ENCODE data around the gene KPNA6. TPM values are rescaled to one million over a fixed set of nuclear protein-coding genes. Genes with fewer than 3 reads are reported as not detected.
A peak's percentile ranks its signal among the peaks of the same experiment; 100 is the strongest.

Gene KPNA6
- total and polyA plus RNA-seq, 2 of the 13 experiments (the other 11 are each of a cell fraction or from before 2014, with no cell fraction given), result 22.0 to 47.5 TPM

DNA sequence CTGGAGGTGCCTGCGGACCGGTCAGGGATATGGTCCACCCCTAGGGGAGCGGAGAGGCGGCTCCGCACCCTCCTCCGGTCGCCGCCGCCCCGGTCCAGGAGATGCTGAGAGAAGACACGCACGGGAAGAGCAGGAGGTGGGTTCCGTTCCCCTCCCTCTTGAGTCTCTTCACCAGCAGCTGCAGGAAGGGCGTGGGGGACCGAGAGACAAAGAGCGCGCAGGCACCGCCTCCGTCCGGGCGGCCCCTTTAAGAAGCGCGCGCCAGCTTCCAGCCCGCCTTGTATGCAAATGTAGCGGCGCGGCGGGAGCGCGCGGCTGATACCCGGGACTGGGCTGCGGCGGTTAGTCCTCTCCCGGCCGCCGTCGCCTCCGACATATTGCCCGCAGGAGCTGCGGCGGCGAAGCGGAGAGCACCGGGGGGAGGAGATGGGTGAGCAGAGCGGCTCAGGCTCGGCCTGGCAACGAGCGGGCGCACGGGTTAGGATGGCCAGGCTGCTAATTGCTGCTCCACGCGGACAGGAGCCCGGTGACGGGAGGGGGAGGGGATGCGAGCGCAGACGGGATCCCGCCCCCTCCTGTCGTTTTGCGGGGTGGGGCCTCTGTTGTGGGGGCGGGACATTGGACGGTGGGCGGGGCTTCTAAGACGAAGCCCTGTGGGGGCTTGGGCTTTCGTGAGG lies 35.1 kb upstream of the KPNA6 start, which contains the start of gene TMEM39B (continued):
- TF ChIP-seq IRF9 (CRISPR knock-in tag; IDR thresholded peaks at IDR 0.05; ENCODE audit: borderline replicate concordance) (peak; percentile 52; the same call in 1 of the 2 replicates), CREB1 (IDR thresholded peaks at IDR 0.05) (peak; percentile 31; the same call in 1 of the 2 replicates), CREB1 (CRISPR knock-in tag; IDR thresholded peaks at IDR 0.05) (peak; percentile 65), RNF219 (CRISPR knock-in tag; IDR thresholded peaks at IDR 0.05) (peak; percentile 17; the same call in 1 of the 2 replicates), TSC22D2 (CRISPR knock-in tag; IDR thresholded peaks at IDR 0.05; ENCODE audit: borderline replicate concordance) (no peak), ZNF260 (CRISPR knock-in tag; IDR thresholded peaks at IDR 0.05; ENCODE audit: borderline replicate concordance, low read depth) (no peak), FOSL1 (CRISPR knock-in tag; IDR thresholded peaks at IDR 0.05; ENCODE audit: borderline replicate concordance) (no peak), ETV6 (CRISPR knock-in tag; conservative IDR thresholded peaks at IDR 0.05) (no peak; the same call in 1 of the 2 replicates), RXRB (CRISPR knock-in tag; IDR thresholded peaks at IDR 0.05; ENCODE audit: borderline replicate concordance) (no peak), ZNF550 (CRISPR knock-in tag; IDR thresholded peaks at IDR 0.05; ENCODE audit: borderline replicate concordance) (no peak), NR2F2 (IDR thresholded peaks at IDR 0.05; ENCODE audit: borderline replicate concordance, low read depth) (no peak), ZNF770 (CRISPR knock-in tag; IDR thresholded peaks at IDR 0.05) (no peak), KMT2B (CRISPR knock-in tag; IDR thresholded peaks at IDR 0.05) (peak; percentile 83), SAFB2 (CRISPR knock-in tag; IDR thresholded peaks at IDR 0.05; ENCODE audit: borderline replicate concordance, low read depth) (no peak), NONO (IDR thresholded peaks at IDR 0.05) (no peak), NONO (CRISPR knock-in tag; conservative IDR thresholded peaks at IDR 0.05) (peak; percentile 91), TGIF2 (CRISPR knock-in tag; IDR thresholded peaks at IDR 0.05) (no peak), ZNF235 (CRISPR knock-in tag; IDR thresholded peaks at IDR 0.05; ENCODE audit: borderline replicate concordance) (no peak), ZBTB7B (CRISPR knock-in tag; IDR thresholded peaks at IDR 0.05) (no peak)
- TF ChIP-seq, protein P1, sequence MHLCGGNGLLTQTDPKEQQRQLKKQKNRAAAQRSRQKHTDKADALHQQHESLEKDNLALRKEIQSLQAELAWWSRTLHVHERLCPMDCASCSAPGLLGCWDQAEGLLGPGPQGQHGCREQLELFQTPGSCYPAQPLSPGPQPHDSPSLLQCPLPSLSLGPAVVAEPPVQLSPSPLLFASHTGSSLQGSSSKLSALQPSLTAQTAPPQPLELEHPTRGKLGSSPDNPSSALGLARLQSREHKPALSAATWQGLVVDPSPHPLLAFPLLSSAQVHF (CRISPR knock-in tag; IDR thresholded peaks at IDR 0.05), result peak; percentile 83; the same call in 1 of the 2 replicates
- TF ChIP-seq, protein P2, sequence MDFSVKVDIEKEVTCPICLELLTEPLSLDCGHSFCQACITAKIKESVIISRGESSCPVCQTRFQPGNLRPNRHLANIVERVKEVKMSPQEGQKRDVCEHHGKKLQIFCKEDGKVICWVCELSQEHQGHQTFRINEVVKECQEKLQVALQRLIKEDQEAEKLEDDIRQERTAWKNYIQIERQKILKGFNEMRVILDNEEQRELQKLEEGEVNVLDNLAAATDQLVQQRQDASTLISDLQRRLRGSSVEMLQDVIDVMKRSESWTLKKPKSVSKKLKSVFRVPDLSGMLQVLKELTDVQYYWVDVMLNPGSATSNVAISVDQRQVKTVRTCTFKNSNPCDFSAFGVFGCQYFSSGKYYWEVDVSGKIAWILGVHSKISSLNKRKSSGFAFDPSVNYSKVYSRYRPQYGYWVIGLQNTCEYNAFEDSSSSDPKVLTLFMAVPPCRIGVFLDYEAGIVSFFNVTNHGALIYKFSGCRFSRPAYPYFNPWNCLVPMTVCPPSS (IDR thresholded peaks at IDR 0.05), result no peak
- TF ChIP-seq, protein P3, sequence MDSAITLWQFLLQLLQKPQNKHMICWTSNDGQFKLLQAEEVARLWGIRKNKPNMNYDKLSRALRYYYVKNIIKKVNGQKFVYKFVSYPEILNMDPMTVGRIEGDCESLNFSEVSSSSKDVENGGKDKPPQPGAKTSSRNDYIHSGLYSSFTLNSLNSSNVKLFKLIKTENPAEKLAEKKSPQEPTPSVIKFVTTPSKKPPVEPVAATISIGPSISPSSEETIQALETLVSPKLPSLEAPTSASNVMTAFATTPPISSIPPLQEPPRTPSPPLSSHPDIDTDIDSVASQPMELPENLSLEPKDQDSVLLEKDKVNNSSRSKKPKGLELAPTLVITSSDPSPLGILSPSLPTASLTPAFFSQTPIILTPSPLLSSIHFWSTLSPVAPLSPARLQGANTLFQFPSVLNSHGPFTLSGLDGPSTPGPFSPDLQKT (CRISPR knock-in tag; IDR thresholded peaks at IDR 0.05; ENCODE audit: borderline replicate concordance), result no peak
